HepG2 (cell line): ENCODE measurements around the gene OTOP2. TPM values are rescaled to one million over a fixed set of nuclear protein-coding genes. Genes with fewer than 3 reads are reported as not detected.

Experiments used
- ATAC-seq: fragments of 200-7000 bp; cut with Tn5 transposase; 3 replicates; pipeline ENCODE4 v1.9.1; 2020; ENCODE audit warnings: mild to moderate bottlenecking, moderate library complexity
- BruUV-seq: library from RNA; stranded (reverse); fragments of 400-500 nt; replicated peaks from 2 replicates; lab custom pipeline; 2021; lab: Mats Ljungman, UMichigan
- CTCF ChIA-PET: fragments of 300-600 bp; formaldehyde crosslinking; extraction: SDS; loops from one replicate; lab custom pipeline; 2021; ENCODE audit warnings: low total read pairs, inconsistent platforms, low intra/inter-chr PET ratio; lab: Yijun Ruan, JAX
- POLR2A ChIA-PET: fragments of 350-600 bp; sonication (Branson Sonifier 250); formaldehyde crosslinking; loops from one replicate; lab custom pipeline; 2020; ENCODE audit warnings: antibody characterized with exemption, inconsistent platforms; lab: Yijun Ruan, JAX
- DNase-seq: peaks from one replicate; pipeline ENCODE4 v3.0.0-alpha.2; 2015; ENCODE audit warnings: low spot score
- FAIRE-seq: peaks from 3 replicates; lab custom pipeline; 2011; peaks lifted over from hg19 to GRCh38; lab: Jason Lieb, UNC
- H2AFZ ChIP-seq: one replicate; pipeline ENCODE4 v1.6.1; 2011; ENCODE audit warnings: low read length, inconsistent platforms
- H3K27ac ChIP-seq: fragments of 300-600 bp; 3 replicates; pipeline ENCODE4 v1.8.0; 2011; ENCODE audit warnings: mixed run types, mild to moderate bottlenecking, mixed read lengths, low read length, inconsistent platforms; ENCODE audit not compliant: insufficient read depth; ENCODE audit errors: extremely low read length
- H3K27me3 ChIP-seq, 2 experiments: fragments of 200-600 bp in 1 of 2; 2 replicates in 1 of 2; 3 replicates in 1 of 2; pipeline versions ENCODE4 v1.6.0 to v1.8.0; 2011; ENCODE audit warnings: low read length in 2 of 2, mild to moderate bottlenecking in 2 of 2, moderate library complexity in 2 of 2, inconsistent platforms in 1 of 2; ENCODE audit not compliant: insufficient read depth in 2 of 2, control insufficient read depth in 1 of 2
- H3K36me3 ChIP-seq, 2 experiments: fragments of 200-600 bp in 1 of 2; replicated peaks in 1 of 2; 2 replicates in 1 of 2; 3 replicates in 1 of 2; pipeline versions ENCODE4 v1.5.1 to v1.8.0; 2011; ENCODE audit warnings: low read length in 2 of 2, inconsistent platforms in 1 of 2; ENCODE audit not compliant: insufficient read depth in 2 of 2, control insufficient read depth in 1 of 2
- H3K4me1 ChIP-seq: 2 replicates; pipeline ENCODE4 v1.5.1; 2012; ENCODE audit warnings: low read length, inconsistent platforms; ENCODE audit not compliant: insufficient read depth
- H3K4me2 ChIP-seq: 2 replicates; pipeline ENCODE4 v1.6.0; 2011; ENCODE audit warnings: low read depth, low read length, inconsistent platforms
- H3K4me3 ChIP-seq, 3 experiments: fragments of 200-600 bp in 1 of 3; sonication (generic), shearing (Covaris generic) in 1 of 3; replicated peaks in 1 of 3; 2 replicates each; pipeline ENCODE4 v1.5.1; 2011 to 2016; ENCODE audit warnings: low read length in 3 of 3, inconsistent platforms in 2 of 3, low read depth in 2 of 3, mild to moderate bottlenecking in 2 of 3, control low read depth in 1 of 3, mixed read lengths in 1 of 3; ENCODE audit not compliant: insufficient read depth in 1 of 3
- H3K79me2 ChIP-seq: one replicate; pipeline ENCODE4 v1.6.1; 2011; ENCODE audit warnings: low read length, inconsistent platforms; ENCODE audit not compliant: insufficient read depth
- H3K9ac ChIP-seq: 2 replicates; pipeline ENCODE4 v1.6.0; 2011; ENCODE audit warnings: mild to moderate bottlenecking, low read depth, low read length, inconsistent platforms; ENCODE audit not compliant: insufficient read depth
- H3K9me3 ChIP-seq: 2 replicates; pipeline ENCODE4 v1.5.1; 2012; ENCODE audit warnings: mild to moderate bottlenecking, low read length
- H4K20me1 ChIP-seq: 2 replicates; pipeline ENCODE4 v1.6.0; 2011; ENCODE audit warnings: inconsistent platforms, mild to moderate bottlenecking, low read length, moderate library complexity; ENCODE audit not compliant: insufficient read depth
- CEBPG ChIP-seq: IDR thresholded peaks from 2 replicates; pipeline ENCODE4 v1.6.1; 2016
- GTF3A ChIP-seq: sonication (generic); formaldehyde crosslinking; conservative IDR thresholded peaks from 2 replicates; pipeline ENCODE4 v1.4.0; 2020; ENCODE audit warnings: mild to moderate bottlenecking, missing genetic modification reagents
- HNF4A ChIP-seq: sonication (generic); formaldehyde crosslinking; IDR thresholded peaks from 2 replicates; pipeline ENCODE4 v1.4.0; 2020; ENCODE audit warnings: missing genetic modification reagents
- IKZF1 ChIP-seq: fragments of 450-650 bp; IDR thresholded peaks from 2 replicates; pipeline ENCODE4 v1.7.1; 2016
- MAF1 ChIP-seq: sonication (generic); formaldehyde crosslinking; IDR thresholded peaks from 2 replicates; pipeline ENCODE4 v1.5.0; 2020; ENCODE audit warnings: missing genetic modification reagents, borderline replicate concordance
- NFIC ChIP-seq: IDR thresholded peaks from 2 replicates; pipeline ENCODE4 v1.6.1; 2012; ENCODE audit warnings: mild to moderate bottlenecking, low read length, inconsistent platforms
- PAWR ChIP-seq: sonication (generic); formaldehyde crosslinking; IDR thresholded peaks from 2 replicates; pipeline ENCODE4 v1.4.0; 2020; ENCODE audit warnings: missing genetic modification reagents, mild to moderate bottlenecking, borderline replicate concordance
- PTBP1 ChIP-seq: fragments of 200-400 bp; formaldehyde crosslinking; IDR thresholded peaks from 2 replicates; pipeline ENCODE4 v1.6.1; 2018; ENCODE audit warnings: low read length, low read depth; ENCODE audit not compliant: poor library complexity, severe bottlenecking
- SMAD3 ChIP-seq: sonication (generic); formaldehyde crosslinking; IDR thresholded peaks from 2 replicates; pipeline ENCODE4 v1.4.0; 2020; ENCODE audit warnings: missing genetic modification reagents
- THAP11 ChIP-seq: IDR thresholded peaks from 2 replicates; pipeline ENCODE4 v1.6.1; 2016; ENCODE audit warnings: missing biosample characterization, missing genetic modification reagents
- U2AF2 ChIP-seq: fragments of 200-400 bp; formaldehyde crosslinking; IDR thresholded peaks from 2 replicates; pipeline ENCODE4 v1.6.1; 2017; ENCODE audit warnings: low read depth, mild to moderate bottlenecking, low read length
- ZBTB20 ChIP-seq: sonication (generic); formaldehyde crosslinking; IDR thresholded peaks from 2 replicates; pipeline ENCODE4 v1.8.1; 2023; ENCODE audit warnings: missing genetic modification reagents, low read depth, mild to moderate bottlenecking, borderline replicate concordance
- ZNF333 ChIP-seq: sonication (generic); formaldehyde crosslinking; IDR thresholded peaks from 2 replicates; pipeline ENCODE4 v1.4.0; 2020; ENCODE audit warnings: mild to moderate bottlenecking, missing genetic modification reagents, borderline replicate concordance
- ZNF781 ChIP-seq: sonication (generic); formaldehyde crosslinking; IDR thresholded peaks from 2 replicates; pipeline ENCODE4 v1.5.1; 2020; ENCODE audit warnings: borderline replicate concordance, mild to moderate bottlenecking, missing genetic modification reagents; ENCODE audit errors: not compliant biosample characterization
- WGBS: methylation state at CpG from one replicate; pipeline ENCODE4 v1.1.6; 2017; ENCODE audit warnings: low lambda C conversion rate; 5-methylcytosine and 5-hydroxymethylcytosine counted together
- in situ Hi-C: cut with HindIII; loops from 2 replicates; pipeline ENCODE4 v1.10.0; 2017; ENCODE audit warnings: low pct_unique_long_range_greater_than_20kb; ENCODE audit not compliant: extremely low pct_ligation_motif_present
- intact Hi-C: fragments of 100-400 bp; cut with micrococcal nuclease; formaldehyde crosslinking; loops from one replicate; pipeline ENCODE4 v1.10.0; 2022; ENCODE audit not compliant: unreplicated experiment
- polyA plus RNA-seq, 8 experiments: library from polyadenylated mRNA; depleted of rRNA in 3 of 8; stranded (reverse) in 7 of 8; unstranded in 1 of 8; fragments of >200 nt; fragmentation: Illumina TruSeq in 4 of 8; extraction: Trizol in 4 of 8; gene quantifications; 2 replicates each; pipeline versions ENCODE4 v1.2.1 to v1.2.3, GENCODE V29; 2011 to 2016; ENCODE audit warnings: low read depth in 4 of 8, missing spikeins in 1 of 8, mixed read lengths in 1 of 8; ENCODE audit not compliant: insufficient read depth in 1 of 8
- total RNA-seq, 5 experiments: library from RNA; depleted of rRNA; stranded (reverse); fragments of >200 nt; fragmentation: Illumina TruSeq; extraction: Trizol; gene quantifications; 2 replicates each; pipeline ENCODE4 v1.2.3, GENCODE V29; 2016; ENCODE audit warnings: low read depth in 1 of 5
- TF ChIP-seq, protein P1 (sequence below): sonication (generic); formaldehyde crosslinking; IDR thresholded peaks from 2 replicates; pipeline ENCODE4 v1.4.0; 2020; ENCODE audit warnings: missing genetic modification reagents

The OTOP2 gene
- total and polyA plus RNA-seq, 2 of the 13 experiments (the other 11 are each of a cell fraction or from before 2014, with no cell fraction given) = not detected

- no peak overlapping the region for H3K27ac ChIP-seq
- 28% methylated on average over 8 of the region's 8 CpGs for WGBS
- CTCF ChIA-PET = no interaction called here
Measured at GRCh38 chr17:74938194-74938950, 14.3 kb downstream of the OTOP2 start.

More at GRCh38 chr17:74938194-74938950, 14.3 kb downstream of the OTOP2 start:
- Histone ChIP-seq H3K79me2 (no peaks in the 10 kb centered on the region), H2AFZ (no peak overlapping the region), H3K4me2 (no peak overlapping the region), H3K4me1 (no peaks in the 10 kb centered on the region), H3K9ac (no peak overlapping the region), H3K4me3 (no peak overlapping the region), H4K20me1 (no peaks in the 10 kb centered on the region)
- in situ Hi-C loops = no loop called here
- intact Hi-C loops = no loop called here
- BruUV-seq = no TSS peak
- ATAC-seq (no peak), DNase-seq (no peak)
- POLR2A ChIA-PET = no interaction called here
- TF ChIP-seq SMAD3 (CRISPR knock-in tag) = no peak
- TF ChIP-seq, protein P1, sequence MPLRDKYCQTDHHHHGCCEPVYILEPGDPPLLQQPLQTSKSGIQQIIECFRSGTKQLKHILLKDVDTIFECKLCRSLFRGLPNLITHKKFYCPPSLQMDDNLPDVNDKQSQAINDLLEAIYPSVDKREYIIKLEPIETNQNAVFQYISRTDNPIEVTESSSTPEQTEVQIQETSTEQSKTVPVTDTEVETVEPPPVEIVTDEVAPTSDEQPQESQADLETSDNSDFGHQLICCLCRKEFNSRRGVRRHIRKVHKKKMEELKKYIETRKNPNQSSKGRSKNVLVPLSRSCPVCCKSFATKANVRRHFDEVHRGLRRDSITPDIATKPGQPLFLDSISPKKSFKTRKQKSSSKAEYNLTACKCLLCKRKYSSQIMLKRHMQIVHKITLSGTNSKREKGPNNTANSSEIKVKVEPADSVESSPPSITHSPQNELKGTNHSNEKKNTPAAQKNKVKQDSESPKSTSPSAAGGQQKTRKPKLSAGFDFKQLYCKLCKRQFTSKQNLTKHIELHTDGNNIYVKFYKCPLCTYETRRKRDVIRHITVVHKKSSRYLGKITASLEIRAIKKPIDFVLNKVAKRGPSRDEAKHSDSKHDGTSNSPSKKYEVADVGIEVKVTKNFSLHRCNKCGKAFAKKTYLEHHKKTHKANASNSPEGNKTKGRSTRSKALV (CRISPR knock-in tag) = no peak
- TF ChIP-seq IKZF1 = no peak
- TF ChIP-seq PAWR (CRISPR knock-in tag) = no peak
- TF ChIP-seq ZBTB20 (CRISPR knock-in tag) = no peak
- no peak for TF ChIP-seq THAP11 (CRISPR knock-in tag)
- no peak for TF ChIP-seq NFIC
- TF ChIP-seq ZNF781 (CRISPR knock-in tag) = no peak
- no peak for TF ChIP-seq MAF1 (CRISPR knock-in tag)
- TF ChIP-seq CEBPG (CRISPR knock-in tag) = no peak
- TF ChIP-seq PTBP1 = no peak
- TF ChIP-seq GTF3A (CRISPR knock-in tag) = no peak
- TF ChIP-seq HNF4A = no peak
- TF ChIP-seq ZNF333 (CRISPR knock-in tag) = no peak
- TF ChIP-seq U2AF2 = no peak
- TF ChIP-seq, all 625 proteins: peak for 0
- Histone ChIP-seq H3K36me3 (no peaks in the 10 kb centered on the region), H3K27me3 (peaks cover 25 to 90% of the 10 kb centered on the region in 2 experiments), H3K9me3 (no peaks in the 10 kb centered on the region)
- no peak for FAIRE-seq
